GM21786 (cell line): ENCODE measurements around the gene REC114.

Experiments
- ATAC-seq: cut with Tn5 transposase; IDR thresholded peaks from one replicate; pipeline ENCODE4 v1.9.1; 2021; ENCODE audit not compliant: unreplicated experiment

Gene REC114

GRCh38 chr15:73601451-73602445 lies 158.8 kb downstream of the REC114 start:
- no peak for ATAC-seq

GRCh38 chr15:73602446-73602843 lies 159.5 kb downstream of the REC114 start:
- no peak for ATAC-seq

GRCh38 chr15:73602992-73603391 lies 160.0 kb downstream of the REC114 start:
- no peak for ATAC-seq

- no peak for ATAC-seq
Measured at GRCh38 chr15:73604477-73604876, 161.5 kb downstream of the REC114 start.

GRCh38 chr15:73605759-73606436 lies 162.9 kb downstream of the REC114 start:
- ATAC-seq: no peak

- ATAC-seq: no peak
Measured at GRCh38 chr15:73607405-73607804, 164.4 kb downstream of the REC114 start.

- ATAC-seq: no peak
Measured at GRCh38 chr15:73607843-73608242, 164.9 kb downstream of the REC114 start.

GRCh38 chr15:73608475-73608874 lies 165.5 kb downstream of the REC114 start:
- no peak for ATAC-seq

- no peak for ATAC-seq
Measured at GRCh38 chr15:73608941-73609340, 166.0 kb downstream of the REC114 start.
